ENCODE measurements around the gene KCND3.
"Not testable (repeated sequence)": the region's sequence is repeated elsewhere in the genome, so short reads cannot be mapped to it uniquely, and the experiment has no call there.

The KCND3 gene

DNA sequence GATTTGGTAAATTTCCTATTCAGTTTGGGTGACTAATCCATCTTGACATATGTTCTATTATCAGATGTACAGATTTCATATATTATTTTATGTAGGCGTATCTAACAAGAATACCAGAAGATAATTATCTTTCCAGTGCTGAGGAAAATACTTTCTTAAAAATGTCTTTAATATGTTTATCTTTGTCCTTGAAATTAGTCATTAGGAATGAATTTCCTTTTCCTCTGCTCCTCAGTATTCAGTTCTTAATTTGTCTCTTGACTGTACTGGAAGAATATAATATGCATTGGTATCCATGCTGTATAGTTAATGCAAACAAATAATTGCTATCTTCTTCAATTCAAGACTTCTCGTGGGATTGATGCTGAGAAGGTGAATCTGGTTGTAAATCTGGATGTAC lies 227.1 kb downstream of the KCND3 start:
- DNase-seq = no peak

- no peak for DNase-seq
These were observed 227.8 kb downstream of the KCND3 start for GRCh38 chr1:111761717-111762116.

DNA sequence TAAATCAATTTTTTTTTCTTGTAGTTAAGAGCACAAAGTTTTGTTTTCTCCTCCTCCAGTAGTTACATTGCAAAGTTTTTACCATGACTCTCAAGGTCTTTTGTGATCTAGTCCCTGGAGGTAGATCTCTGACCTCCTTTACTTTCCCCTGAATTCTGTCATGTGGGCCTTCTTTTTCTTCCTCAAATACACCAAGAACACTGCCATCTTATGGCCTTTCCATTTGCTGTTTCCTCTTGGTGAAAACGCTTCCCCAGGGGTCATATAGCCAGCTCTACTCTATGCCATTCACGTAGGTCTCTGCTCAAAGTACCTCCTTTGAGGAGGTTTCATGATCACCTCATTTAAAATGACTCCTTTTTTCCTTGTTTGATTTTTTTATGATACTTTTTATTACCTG lies 231.1 kb downstream of the KCND3 start:
- no peak for DNase-seq

DNA sequence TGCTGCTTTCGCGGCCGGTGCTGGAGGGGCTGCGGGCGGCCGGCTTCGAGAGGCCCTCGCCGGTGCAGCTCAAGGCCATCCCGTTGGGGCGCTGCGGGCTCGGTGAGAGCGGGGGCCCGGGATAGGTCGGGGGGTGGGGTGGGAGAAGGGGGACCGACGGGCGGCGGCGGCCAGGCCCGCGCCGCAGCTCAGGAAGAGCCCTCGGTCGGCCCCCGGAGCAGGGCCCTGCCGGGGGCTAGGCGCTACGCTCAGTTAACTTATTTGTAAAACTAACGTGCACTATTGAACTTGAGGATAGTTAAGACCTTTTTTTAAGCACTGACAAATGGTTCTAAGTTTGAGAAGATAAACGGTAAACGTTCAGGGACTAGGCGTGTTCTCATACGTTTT lies 233.3 kb downstream of the KCND3 start:
- DNase-seq = no peak

DNA sequence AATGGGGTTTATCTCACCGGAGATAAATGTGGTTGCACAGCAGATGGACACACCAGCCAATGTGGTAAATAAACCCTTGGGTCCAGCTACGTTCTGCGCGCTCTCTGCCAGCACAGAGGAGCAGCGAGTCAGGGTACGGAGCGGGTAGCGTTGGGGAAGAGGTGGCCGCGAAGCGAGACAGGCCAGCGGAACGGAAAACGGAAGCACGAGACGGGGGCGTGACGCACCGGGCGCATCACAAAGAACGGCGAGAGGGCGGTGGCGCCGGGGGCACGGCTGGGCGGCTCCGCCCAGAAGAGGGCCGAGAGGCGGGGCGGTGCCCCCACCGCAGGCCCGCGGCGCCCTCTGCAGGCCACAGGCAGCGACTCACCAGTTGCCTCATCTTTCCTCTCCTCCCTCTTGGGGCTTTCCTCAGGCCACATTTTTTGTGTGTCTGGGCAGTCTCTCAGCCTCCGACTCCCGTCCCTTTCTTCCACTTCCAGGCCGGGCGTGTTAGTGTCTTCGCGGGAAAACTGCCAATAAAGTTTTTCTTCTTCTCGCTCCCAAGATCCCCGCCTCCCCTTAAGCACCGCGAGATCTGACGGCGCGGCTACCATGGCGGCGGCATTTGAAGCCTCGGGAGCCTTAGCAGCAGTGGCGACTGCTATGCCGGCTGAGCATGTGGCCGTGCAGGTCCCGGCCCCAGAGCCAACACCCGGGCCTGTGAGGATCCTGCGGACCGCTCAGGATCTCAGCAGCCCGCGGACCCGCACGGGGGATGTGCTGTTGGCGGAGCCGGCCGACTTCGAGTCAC lies 233.9 kb downstream of the KCND3 start, which contains the start of gene DDX20:
DDX20 (plus strand) TSS at position 571 of the 793 bp plus-strand sequence; CDS start at position 595, 24 bp downstream.
- peak; percentile 93 for DNase-seq

DNA sequence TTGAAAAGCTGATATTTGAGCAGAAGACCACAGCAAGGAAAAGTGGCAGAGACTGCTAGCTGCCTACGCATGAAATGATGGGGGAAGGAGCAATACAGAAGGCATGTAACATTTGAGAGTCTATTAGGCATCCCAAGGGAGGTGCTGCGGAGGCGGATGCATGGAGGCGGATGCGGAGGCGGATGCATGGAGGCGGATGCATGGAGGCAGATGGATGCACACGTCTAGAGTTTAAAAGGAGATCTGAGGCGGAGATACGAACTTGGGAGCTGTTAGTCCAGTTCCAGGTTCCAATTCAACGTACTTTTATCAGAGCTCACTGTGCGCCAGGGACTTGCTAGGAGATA lies 234.5 kb downstream of the KCND3 start:
- DNase-seq = peak; percentile 27

DNA sequence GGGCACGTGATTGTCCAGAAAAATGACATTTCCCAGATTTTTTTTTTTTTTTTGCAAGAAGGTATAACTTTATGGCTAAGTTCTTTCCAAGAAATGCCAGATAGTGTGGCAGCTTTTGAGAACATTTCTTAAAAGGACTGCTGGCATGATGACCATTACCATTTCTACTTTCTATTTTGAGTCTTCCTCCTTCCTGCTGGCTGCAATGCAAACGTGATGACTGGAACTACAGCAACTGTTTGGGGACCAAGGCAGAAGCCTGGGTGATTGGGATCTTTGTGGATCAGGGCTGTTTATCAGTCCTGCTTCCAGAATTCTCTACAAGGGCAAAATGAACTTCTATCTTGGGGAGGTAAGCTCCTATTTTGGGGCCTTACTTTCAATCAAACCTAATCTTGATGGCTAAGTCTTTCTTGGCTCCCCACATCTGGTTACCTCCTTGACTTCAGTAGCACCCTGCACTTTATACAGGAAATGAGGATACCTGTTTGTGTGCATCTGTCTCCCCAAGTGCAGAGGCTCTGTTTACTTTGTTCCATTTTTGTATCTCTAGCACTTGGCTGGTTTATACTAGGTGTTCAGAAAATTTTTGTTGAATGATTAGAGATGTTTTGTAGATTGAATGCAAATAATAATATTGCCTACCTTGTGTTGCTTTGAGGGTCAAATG lies 237.4 kb downstream of the KCND3 start:
- no peak for DNase-seq

DNA sequence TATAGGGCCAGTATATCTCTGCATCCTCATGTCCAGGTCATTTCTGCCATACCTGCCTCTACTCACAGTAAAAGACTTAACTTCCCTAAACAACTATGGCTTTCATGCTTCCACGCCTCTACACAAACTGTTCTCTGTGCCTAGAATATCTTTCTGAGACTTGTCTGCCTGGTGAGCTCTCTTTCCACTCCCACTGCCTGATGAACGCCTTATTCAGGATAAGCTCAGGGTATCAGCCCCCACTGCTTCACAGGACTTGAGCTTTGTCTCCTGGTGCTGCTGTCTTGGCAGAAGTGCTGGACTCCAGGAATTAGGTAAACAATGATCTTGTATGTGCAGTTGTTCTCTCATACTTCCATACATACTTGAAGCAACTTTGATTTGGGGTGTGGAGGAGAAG lies 238.6 kb downstream of the KCND3 start:
- DNase-seq = no peak

DNA sequence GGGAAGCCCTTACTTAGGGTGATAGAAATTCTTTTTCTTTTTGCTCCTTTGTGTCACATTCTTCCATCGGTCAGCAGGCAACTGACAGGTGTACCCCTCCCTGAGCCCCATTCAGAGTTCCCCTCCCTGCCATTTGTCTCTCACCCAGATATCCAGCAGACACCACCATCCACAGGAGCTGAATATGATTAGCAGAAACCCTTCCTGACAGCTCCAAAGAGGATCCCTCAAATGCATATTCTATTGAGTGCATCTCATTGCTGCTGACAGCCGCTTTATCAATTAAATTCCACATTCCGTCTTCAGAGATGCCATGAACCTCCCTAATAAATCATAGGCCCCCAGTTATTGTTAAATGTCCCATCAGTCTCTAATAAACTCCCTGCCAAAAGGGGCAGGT lies 239.8 kb downstream of the KCND3 start:
- DNase-seq = no peak

DNA sequence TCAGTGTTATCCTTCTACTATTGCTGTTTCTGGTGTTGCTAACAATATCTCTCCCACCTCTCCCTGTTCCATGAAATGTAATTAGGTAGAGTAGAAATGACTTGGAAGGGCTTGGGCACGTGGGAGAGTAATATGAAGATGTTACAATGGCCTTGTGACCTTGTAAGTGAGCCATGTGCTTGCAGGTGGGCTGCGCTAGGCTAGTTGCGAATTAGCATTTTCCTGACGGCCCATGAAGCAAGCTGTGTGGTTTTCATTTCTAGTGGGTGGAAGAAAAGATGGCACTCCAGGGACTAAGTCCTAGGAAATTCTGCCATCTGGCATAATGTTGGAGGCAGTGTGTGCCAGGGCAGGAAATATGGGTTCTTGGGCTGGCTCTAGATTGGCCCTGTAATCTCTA lies 241.5 kb downstream of the KCND3 start:
- DNase-seq = no peak

DNA sequence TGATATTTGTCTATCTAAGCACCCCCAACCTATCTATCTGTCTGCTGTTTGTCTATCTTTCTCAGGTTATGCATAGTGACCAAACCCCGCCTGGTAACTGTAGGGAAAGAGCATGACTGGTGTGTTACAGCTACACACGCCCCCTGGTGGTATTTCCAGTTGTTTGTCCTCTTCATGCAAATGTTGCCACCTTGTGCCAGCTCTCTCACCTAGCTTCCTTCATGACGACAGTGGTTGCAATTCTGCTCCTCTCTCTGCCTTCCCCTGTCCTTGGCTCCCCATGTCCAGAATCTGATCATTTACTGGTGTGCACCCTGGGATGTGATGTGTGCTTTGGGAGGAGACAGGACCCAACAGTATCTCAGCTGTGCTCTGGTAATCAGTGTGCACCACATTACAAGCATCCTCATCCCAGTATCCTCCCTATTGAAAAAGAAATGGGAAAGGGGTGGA lies 242.2 kb downstream of the KCND3 start:
- peak; percentile 26 for DNase-seq

- DNase-seq = no peak
These were observed 242.9 kb downstream of the KCND3 start for GRCh38 chr1:111746614-111746999.

DNA sequence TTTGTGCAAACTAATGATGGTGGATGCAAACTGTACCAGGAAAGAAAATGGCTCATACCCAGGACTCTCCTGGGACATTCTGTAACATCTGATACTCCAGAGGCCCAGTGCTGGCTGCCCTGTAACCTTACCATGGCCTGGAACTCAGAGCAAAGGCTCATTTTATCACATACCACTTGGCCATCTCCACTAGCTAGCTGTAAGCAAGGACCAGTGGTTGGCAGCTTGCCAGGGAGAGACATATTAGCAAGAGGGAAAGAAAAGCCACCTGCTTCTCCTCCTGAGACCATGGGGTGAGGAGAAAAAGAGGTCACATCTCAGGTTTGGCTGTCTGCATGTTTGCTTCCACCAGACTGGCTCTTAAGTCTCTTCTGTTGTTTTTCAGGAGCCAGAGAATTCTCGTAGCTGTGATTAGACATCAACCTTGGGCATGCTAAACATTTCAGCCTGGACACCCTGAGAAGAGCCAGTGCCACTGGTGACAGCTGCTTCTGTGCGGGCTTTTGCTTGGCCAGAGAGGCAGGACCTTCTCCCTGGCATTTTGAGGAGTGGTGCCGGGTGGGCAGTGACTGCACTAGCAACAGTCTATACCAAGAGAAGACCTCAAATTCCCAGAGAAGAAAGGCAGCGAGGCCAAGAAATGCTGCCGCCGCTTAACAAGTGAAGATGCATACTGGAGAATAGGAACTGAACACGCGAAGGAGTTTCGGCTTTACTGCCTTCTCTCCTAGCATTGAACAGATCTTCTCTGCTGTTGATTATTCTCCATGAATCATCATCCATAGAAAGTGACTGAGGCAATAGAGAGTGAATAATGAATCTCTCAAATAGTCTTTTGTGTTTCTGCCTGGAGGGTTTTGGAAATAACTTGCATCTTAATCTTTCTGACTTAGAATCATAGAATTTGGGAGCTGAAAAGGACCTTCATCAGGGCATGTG lies 243.5 kb downstream of the KCND3 start:
- no peak for DNase-seq

DNA sequence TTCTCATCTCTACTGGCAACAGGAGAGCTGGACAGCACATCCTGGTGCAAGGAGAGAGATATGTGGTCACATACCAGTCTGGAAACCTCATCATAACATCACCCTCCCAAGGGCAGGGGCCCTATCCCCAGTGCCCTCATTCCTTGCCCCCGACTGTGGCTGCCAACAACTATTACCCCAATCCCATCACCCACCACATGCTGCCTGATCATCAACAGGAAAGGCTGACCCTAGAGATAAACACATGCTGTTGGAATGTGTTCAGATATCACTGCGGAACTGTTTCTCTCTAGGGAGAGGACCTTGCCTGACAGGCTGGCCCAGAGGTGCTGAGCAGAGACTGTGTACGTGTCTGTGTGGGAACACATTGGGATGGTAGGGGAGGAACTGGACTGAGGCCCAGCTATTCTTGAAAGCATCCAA lies 245.8 kb downstream of the KCND3 start:
- DNase-seq = no peak

DNA sequence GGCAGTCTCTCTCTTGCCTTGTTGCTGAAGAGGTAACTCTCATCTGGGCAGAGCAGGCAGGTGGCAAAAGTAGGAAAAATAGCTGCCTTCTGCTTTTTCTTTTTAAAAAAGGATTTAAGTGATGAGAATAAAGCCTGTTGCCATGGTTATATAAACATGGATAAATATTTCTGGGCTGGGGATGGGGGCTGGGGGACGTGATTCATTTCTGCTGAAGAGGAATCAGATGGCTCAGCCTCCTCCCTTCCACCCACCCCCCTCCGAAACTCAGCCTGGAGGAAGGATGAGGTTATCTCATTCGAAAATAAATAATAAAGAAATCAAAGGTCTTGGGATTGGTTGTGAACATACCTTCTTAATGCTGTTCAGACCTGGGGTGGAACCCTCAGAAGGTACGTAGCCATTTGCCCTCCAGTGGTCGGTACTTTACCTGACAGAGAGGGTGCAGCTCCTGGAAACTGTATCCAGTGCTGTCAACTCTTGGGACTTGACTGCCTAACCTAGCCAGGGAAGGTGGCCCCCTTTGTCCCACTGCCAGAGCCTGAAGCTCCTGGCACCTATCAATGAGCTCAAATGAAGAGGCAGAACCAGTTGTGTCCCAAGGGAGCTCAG lies 246.4 kb downstream of the KCND3 start:
- DNase-seq = no peak

DNA sequence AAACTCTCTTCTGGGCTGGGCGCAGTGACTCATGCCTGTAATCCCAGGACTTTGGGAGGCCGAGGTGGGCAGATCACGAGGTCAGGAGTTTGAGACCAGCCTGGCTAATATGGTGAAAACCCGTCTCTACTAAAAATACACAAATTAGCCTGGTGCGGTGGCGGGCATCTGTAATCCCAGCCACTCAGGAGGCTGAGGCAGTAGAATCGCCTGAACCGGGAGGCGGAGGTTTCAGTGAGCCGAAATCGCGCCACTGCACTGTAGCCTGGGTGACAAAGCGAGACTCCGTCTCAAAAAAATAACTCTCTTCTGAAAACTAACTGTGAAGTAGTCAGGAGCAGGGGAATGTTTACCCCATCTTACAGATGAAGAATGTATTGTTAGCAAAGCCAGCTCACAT lies 247.2 kb downstream of the KCND3 start:
- DNase-seq = not testable (repeated sequence)

DNA sequence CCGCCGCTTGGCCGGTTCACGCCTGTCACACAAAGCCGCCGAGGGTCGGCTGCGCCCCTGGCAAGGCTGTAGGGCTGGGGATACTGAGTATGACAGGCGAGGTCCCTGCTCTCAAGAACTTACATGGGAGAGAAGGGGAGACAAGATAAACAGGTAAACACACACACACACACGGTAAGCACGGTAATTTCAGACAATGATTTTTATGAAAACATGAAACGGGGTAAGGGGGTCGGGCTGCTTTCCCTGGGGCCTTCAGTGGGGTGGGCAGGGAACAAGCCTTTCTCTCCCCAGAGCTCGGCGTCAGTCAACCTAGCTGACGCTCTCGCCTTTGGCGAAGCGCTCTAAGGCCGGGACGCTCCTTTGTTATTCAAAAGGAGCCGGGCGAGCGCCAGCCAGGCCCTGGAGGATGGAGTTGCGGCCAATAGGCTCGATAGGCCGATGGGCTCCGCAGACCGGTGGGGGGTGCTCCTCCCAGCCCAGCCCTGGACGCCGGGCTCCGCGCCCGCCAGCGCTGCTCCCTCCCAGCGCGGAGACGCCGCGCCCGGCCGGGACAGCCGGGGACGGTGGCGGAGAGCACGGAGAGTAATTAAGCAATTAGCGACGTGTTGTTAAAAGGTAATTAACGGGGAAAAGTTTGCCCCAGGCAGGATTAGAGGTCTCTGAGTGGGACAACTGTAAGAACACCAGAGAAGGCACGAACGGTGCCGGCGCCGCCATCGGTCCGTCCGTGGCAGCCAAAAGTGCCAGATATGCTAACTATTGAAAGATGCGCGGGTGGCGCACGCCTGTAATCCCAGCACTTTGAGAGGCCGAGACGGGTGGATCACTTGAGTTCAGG lies 249.3 kb downstream of the KCND3 start:
- peak; percentile 50 for DNase-seq

DNA sequence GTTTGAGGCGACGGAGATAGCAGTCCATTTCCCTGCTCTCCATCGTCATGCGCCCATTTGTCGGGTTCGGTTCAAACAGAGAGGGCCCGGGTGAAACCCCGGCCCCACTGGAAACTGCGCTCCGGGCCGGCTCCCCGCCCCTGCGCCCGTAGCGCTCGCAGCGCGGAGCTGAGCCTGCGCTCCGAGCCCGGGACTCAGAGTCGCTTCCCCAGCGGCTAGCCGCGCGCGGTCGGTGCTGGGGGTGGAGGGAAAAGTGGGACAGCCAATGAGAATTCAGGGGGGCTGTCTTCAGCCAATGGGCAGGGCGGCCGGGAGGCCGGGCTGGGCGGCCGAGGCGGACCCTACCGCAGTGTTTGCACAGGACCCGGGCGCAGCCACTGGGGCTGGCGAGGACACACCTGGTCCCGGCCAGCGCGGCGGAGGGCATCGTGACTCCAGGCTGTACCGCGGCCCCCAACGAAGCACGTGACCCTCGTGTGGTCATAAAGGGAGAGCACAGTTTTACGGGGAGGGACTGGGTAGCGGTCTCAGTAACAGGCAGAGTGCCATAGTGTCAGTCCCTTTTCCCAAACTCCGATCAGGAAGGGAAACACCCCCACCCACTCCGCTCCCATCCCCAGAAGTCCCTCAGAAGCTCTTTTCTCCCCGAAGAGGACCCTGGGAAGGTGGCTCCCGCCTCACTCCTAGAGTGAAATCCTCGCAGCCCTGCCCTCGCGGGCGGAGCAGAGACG lies 250.1 kb downstream of the KCND3 start, which contains the start of gene INKA2:
INKA2 (minus strand) TSS at position 202 of the 731 bp plus-strand sequence; CDS start at position 49, 153 bp downstream.
- peak; percentile 92 for DNase-seq

GRCh38 chr1:111738436-111739193 lies 250.9 kb downstream of the KCND3 start:
- peak; percentile 74 for DNase-seq

GRCh38 chr1:111738133-111738435 lies 251.4 kb downstream of the KCND3 start:
- DNase-seq = no peak

Data from NCI-H1092 (cell line).